ENCODE data around the gene IGF1R. TPM values are rescaled to one million over a fixed set of nuclear protein-coding genes. Genes with fewer than 3 reads are reported as not detected.

IGF1R gene
- total RNA-seq, 4 donors from 2014 or later = 31.6 to 87.8 (median 60.0) TPM

DNA sequence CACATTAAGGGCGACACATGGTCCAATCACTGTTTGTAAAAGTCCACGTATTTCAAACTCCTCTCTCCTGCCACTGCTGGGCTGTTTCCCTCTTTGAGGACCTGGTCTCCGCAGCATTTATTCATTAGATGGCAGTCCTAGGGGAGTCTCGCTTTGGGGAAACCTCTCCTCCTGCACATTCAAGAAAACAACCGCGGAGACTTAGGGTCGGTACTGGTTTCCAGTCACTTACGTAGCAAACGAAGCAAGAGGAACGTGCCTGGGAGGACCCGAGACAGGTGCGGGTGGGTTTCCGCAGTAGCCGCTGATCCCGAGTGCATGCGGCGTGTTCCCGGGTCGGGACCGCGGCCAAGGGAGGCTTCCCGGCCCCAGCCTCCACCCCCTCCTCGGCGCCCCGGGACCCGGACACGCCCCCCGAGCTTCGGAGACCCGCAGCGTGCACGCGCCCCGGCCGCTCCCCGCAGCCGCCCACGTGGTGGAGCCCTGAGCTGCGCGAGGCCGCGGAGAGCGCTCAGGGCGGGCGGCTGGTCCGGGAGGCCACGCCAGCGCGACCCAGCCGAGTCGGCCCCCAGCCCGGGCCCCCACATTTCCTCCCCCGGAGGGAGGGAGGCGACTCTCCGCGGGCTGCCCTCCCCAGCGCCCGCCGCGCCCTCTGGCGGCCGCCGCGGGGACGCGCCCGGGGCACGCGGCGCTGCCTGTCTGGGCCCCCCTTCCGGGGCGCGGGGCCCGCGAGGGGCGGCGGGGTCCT is 1.1 kb upstream of the IGF1R start:
- H3K4me1 ChIP-seq = peaks cover 0 to 23% (median 0%) of the 10 kb centered on the region in 3 donors
- peak overlapping the region; percentile 58 to 67 for H3K4me3 ChIP-seq
- peak overlapping the region in 3 of 4 donors; percentile 93 to 98 (median 95) for H3K27ac ChIP-seq
- peak; percentile 50 for ATAC-seq
- no peaks in the 10 kb centered on the region for H3K36me3 ChIP-seq
- WGBS, 2 donors (ENCODE audit: low coverage in 1 of 2) = 0 to 1% methylated on average over 2 to 6 of the region's 77 CpGs
- H3K27me3 ChIP-seq = peaks cover 21% of the 10 kb centered on the region
- TF ChIP-seq, protein P1, sequence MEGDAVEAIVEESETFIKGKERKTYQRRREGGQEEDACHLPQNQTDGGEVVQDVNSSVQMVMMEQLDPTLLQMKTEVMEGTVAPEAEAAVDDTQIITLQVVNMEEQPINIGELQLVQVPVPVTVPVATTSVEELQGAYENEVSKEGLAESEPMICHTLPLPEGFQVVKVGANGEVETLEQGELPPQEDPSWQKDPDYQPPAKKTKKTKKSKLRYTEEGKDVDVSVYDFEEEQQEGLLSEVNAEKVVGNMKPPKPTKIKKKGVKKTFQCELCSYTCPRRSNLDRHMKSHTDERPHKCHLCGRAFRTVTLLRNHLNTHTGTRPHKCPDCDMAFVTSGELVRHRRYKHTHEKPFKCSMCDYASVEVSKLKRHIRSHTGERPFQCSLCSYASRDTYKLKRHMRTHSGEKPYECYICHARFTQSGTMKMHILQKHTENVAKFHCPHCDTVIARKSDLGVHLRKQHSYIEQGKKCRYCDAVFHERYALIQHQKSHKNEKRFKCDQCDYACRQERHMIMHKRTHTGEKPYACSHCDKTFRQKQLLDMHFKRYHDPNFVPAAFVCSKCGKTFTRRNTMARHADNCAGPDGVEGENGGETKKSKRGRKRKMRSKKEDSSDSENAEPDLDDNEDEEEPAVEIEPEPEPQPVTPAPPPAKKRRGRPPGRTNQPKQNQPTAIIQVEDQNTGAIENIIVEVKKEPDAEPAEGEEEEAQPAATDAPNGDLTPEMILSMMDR (IDR thresholded peaks at IDR 0.05) = peak; percentile 34 to 78 (median 74)
- no peak for TF ChIP-seq EP300 (IDR thresholded peaks at IDR 0.05)
- peak in 1 of 2 donors; percentile 17 for TF ChIP-seq POLR2A (IDR thresholded peaks at IDR 0.05)
- no peaks in the 10 kb centered on the region for H3K9me3 ChIP-seq

DNA sequence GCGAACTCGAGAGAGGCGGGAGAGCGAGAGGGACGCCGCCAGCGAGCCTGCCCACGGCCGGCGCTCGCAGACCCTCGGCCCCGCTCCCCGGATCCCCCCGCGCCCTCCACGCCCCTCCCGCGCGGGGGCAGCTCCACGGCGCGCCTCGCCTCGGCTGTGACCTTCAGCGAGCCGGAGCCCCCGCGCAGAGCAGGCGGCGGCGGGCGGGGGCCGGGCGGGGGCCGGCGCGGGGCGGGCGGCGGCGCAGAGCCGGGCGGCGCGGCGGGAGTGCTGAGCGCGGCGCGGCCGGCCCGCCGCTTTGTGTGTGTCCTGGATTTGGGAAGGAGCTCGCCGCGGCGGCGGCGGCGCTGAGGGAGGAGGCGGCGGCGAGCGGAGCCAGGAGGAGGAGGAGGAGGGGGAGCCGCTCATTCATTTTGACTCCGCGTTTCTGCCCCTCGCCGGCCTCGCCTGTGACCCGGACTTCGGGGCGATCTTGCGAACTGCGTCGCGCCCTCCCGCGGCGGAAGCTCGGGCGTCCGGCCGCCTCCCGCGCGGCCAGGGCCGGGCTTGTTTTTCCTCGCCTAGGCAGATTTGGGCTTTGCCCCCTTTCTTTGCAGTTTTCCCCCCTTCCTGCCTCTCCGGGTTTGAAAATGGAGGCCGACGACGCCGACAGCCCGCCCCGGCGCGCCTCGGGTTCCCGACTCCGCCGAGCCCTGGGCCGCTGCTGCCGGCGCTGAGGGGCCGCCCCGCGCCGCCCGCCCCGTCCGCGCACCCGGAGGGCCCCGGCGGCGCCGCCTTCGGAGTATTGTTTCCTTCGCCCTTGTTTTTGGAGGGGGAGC is 524 bp downstream of the IGF1R start:
- Histone ChIP-seq H3K9me3 (no peaks in the 10 kb centered on the region), H3K4me3 (peak overlapping the region; percentile 58 to 67), H3K36me3 (no peaks in the 10 kb centered on the region), H3K27me3 (peaks cover 14% of the 10 kb centered on the region), H3K27ac (peak overlapping the region; percentile 72 to 98 (median 94)), H3K4me1 (peaks cover 0 to 40% (median 0%) of the 10 kb centered on the region in 3 donors)
- WGBS, 2 donors (ENCODE audit: low coverage in 1 of 2) = 0% methylated on average over 9 of the region's 121 CpGs; no CpG with 5 or more reads in 1 of the 2 donors
- TF ChIP-seq POLR2AphosphoS5 (IDR thresholded peaks at IDR 0.05) (no peak), POLR2A (IDR thresholded peaks at IDR 0.05) (peak in 1 of 2 donors; percentile 48)
- TF ChIP-seq, protein P1 (IDR thresholded peaks at IDR 0.05) = peak in 2 of 4 experiments; percentile 20 to 49
- peak; percentile 17 for ATAC-seq

GRCh38 chr15:98649472-98650416 is 1.4 kb downstream of the IGF1R start:
- peaks cover 12% of the 10 kb centered on the region for H3K27me3 ChIP-seq
- H3K9me3 ChIP-seq = no peaks in the 10 kb centered on the region
- peak overlapping the region; percentile 58 to 67 for H3K4me3 ChIP-seq
- ATAC-seq = no peak
- peak overlapping the region; percentile 72 to 98 (median 94) for H3K27ac ChIP-seq
- peaks cover 0 to 47% (median 0%) of the 10 kb centered on the region in 3 donors for H3K4me1 ChIP-seq
- TF ChIP-seq POLR2A (IDR thresholded peaks at IDR 0.05) (peak in 1 of 2 donors; percentile 7), EP300 (IDR thresholded peaks at IDR 0.05) (no peak), POLR2AphosphoS5 (IDR thresholded peaks at IDR 0.05) (no peak)
- TF ChIP-seq, protein P1 (IDR thresholded peaks at IDR 0.05) = peak in 3 of 4 experiments; percentile 29 to 63 (median 46)
- 3% methylated on average over 8 of the region's 94 CpGs; no CpG with 5 or more reads in 1 of the 2 donors for WGBS, 2 donors (ENCODE audit: low coverage in 1 of 2)
- no peaks in the 10 kb centered on the region for H3K36me3 ChIP-seq

DNA sequence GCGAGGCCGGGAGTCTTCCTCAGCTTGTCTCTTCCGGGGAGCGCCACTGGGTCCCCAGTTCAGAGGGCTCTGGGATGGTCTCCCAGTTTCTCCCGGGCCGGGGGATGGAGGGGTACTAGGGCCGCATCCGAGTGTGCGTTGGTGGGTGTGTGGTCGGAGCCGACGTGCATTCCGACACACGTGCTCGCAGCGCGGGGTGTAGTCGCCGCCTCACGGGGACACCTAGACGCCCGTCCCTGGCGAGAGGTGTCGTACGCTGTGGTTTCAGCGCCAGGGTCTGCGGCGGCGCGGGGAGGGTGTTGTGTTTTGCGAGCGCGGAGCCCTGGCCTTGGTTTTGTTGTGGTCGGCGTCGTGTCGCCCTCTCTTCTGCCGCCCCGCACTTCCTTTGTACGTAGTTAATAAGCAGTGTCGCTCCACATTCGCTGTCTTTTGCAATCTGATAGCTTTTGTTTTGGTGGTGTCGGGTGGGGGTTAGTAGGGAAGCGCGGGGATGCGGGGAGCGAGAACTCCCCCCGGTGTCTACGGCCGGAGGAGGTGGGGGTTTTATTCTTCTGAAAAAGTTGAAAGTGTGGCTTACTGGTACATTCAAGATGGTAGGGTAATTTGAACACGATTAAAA is 2.2 kb downstream of the IGF1R start:
- TF ChIP-seq POLR2A (IDR thresholded peaks at IDR 0.05) (no peak), POLR2AphosphoS5 (IDR thresholded peaks at IDR 0.05) (no peak), EP300 (IDR thresholded peaks at IDR 0.05) (no peak)
- TF ChIP-seq, protein P1 (IDR thresholded peaks at IDR 0.05) = no peak
- H3K27me3 ChIP-seq = peaks cover 12% of the 10 kb centered on the region
- H3K4me1 ChIP-seq = peaks cover 0 to 53% (median 0%) of the 10 kb centered on the region in 3 donors
- peak overlapping the region; percentile 58 to 67 for H3K4me3 ChIP-seq
- WGBS, 2 donors (ENCODE audit: low coverage in 1 of 2) = 1 to 40% methylated on average over 1 to 9 of the region's 51 CpGs
- no peaks in the 10 kb centered on the region for H3K9me3 ChIP-seq
- no peak for ATAC-seq
- H3K27ac ChIP-seq = peak overlapping the region; percentile 0 to 98 (median 94)
- no peaks in the 10 kb centered on the region for H3K36me3 ChIP-seq
